OCI-LY3 (cell line): ENCODE data around the gene KRT36.

Experiments used
- EZH2phosphoT487 ChIP-seq: fragments of 200-600 bp; shearing (Covaris generic); IDR thresholded peaks from 2 replicates; pipeline ENCODE4 v1.6.1; 2018; ENCODE audit warnings: antibody characterized with exemption, mixed run types, low read depth
- TF ChIP-seq, protein P1 (sequence below): fragments of 200-600, 300-600 bp; sonication (generic); IDR thresholded peaks from 2 replicates; pipeline ENCODE4 v1.5.1; 2014; ENCODE audit warnings: antibody characterized with exemption, low read length, low read depth

DNA sequence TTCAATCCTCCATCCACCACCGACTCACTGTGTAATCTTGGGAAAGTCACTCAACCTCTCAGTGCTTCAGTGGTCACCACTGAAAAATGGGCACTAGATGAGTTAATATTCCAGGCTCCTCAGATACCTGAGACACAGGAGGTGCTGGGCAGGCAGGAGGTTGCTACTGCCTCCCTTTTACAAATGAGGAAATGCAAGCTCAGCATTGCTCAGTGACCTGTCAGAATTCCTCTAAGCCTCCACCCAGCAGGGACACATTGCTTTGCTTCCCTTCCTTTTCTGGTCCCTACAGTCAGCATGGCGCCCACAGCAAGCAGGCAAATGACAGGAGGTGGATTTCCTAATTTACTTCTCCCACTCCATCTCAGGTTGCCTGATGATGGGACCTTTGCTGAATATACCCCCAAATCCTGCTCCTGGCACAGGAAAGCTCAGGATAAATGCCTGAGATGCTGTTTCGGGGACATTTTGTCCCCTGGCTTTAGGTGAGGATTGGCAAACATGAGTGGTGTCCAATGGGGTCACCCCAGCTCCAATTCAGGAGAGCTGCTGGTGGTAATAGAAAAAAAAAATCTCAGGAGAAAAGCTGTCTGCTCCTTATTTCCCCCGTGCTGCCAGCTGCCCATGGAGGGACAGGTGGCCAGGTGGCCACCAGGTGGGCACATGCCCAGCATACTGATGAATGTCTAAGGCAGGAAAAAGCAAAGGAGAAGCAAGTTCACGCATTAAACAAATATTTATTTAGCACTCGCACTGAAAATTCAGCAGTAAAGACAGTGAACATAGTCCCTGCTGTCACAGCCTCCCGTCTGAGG lies 20.7 kb upstream of the KRT36 start:
- TF ChIP-seq, protein P1, sequence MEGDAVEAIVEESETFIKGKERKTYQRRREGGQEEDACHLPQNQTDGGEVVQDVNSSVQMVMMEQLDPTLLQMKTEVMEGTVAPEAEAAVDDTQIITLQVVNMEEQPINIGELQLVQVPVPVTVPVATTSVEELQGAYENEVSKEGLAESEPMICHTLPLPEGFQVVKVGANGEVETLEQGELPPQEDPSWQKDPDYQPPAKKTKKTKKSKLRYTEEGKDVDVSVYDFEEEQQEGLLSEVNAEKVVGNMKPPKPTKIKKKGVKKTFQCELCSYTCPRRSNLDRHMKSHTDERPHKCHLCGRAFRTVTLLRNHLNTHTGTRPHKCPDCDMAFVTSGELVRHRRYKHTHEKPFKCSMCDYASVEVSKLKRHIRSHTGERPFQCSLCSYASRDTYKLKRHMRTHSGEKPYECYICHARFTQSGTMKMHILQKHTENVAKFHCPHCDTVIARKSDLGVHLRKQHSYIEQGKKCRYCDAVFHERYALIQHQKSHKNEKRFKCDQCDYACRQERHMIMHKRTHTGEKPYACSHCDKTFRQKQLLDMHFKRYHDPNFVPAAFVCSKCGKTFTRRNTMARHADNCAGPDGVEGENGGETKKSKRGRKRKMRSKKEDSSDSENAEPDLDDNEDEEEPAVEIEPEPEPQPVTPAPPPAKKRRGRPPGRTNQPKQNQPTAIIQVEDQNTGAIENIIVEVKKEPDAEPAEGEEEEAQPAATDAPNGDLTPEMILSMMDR: no peak
- no peak for TF ChIP-seq EZH2phosphoT487
